ENCODE measurements around the gene ATP8B4. TPM values are rescaled to one million over a fixed set of nuclear protein-coding genes. Genes with fewer than 3 reads are reported as not detected.

Gene ATP8B4
- total RNA-seq, 6 experiments from 2014 or later: 0.31 to 1.6 (median 0.91) TPM

- H3K4me3 Mint-ChIP-seq: no peak overlapping the region
- TF ChIP-seq, protein P1, sequence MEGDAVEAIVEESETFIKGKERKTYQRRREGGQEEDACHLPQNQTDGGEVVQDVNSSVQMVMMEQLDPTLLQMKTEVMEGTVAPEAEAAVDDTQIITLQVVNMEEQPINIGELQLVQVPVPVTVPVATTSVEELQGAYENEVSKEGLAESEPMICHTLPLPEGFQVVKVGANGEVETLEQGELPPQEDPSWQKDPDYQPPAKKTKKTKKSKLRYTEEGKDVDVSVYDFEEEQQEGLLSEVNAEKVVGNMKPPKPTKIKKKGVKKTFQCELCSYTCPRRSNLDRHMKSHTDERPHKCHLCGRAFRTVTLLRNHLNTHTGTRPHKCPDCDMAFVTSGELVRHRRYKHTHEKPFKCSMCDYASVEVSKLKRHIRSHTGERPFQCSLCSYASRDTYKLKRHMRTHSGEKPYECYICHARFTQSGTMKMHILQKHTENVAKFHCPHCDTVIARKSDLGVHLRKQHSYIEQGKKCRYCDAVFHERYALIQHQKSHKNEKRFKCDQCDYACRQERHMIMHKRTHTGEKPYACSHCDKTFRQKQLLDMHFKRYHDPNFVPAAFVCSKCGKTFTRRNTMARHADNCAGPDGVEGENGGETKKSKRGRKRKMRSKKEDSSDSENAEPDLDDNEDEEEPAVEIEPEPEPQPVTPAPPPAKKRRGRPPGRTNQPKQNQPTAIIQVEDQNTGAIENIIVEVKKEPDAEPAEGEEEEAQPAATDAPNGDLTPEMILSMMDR (IDR thresholded peaks at IDR 0.05): no peak
- no peaks in the 10 kb centered on the region for H3K9me3 Mint-ChIP-seq
- no peak for DNase-seq
- H3K27me3 Mint-ChIP-seq (ENCODE audit: insufficient read depth): peaks cover 2% of the 10 kb centered on the region; the same call in 1 of the 2 replicates
- H3K36me3 Mint-ChIP-seq (ENCODE audit: low read depth): no peaks in the 10 kb centered on the region
- no peak overlapping the region for H3K27ac Mint-ChIP-seq
- H3K4me1 Mint-ChIP-seq (ENCODE audit: low read depth): peaks cover 9% of the 10 kb centered on the region; the same call in 1 of the 2 replicates
These were observed 202.0 kb downstream of the ATP8B4 start for GRCh38 chr15:49916998-49917397.

- Mint-ChIP-seq H3K27ac (no peak overlapping the region), H3K4me1 (ENCODE audit: low read depth) (peaks cover 9% of the 10 kb centered on the region; the same call in 1 of the 2 replicates), H3K9me3 (no peaks in the 10 kb centered on the region), H3K36me3 (ENCODE audit: low read depth) (no peaks in the 10 kb centered on the region), H3K4me3 (no peak overlapping the region), H3K27me3 (ENCODE audit: insufficient read depth) (peaks cover 2% of the 10 kb centered on the region; the same call in 1 of the 2 replicates)
- TF ChIP-seq, protein P1 (IDR thresholded peaks at IDR 0.05): no peak
- DNase-seq: no peak
These were observed 203.2 kb downstream of the ATP8B4 start for GRCh38 chr15:49915822-49916221.

DNA sequence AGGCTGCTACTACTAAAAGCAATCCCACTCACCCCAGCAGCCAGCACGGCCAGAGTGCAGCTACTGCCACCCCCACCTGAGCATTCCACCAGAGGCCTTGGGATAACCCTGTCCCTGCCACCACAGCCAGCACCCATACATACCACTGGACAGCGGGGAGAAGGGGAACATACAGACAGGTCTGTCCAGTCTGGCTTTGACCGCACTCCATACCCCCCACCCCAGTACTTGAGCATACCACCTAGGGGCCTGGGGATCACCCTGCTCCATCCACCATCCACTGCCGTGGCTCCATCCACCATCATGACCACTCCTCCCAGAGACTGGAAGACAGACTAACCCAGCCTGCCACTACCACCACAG, 210.1 kb downstream of the ATP8B4 start:
- no peak overlapping the region for H3K4me3 Mint-ChIP-seq
- H3K27me3 Mint-ChIP-seq (ENCODE audit: insufficient read depth): peaks cover 2% of the 10 kb centered on the region; the same call in 1 of the 2 replicates
- H3K36me3 Mint-ChIP-seq (ENCODE audit: low read depth): peaks cover 11% of the 10 kb centered on the region
- peaks cover 8% of the 10 kb centered on the region for H3K9me3 Mint-ChIP-seq
- H3K27ac Mint-ChIP-seq: no peak overlapping the region
- TF ChIP-seq, protein P1 (IDR thresholded peaks at IDR 0.05): no peak
- no peak for DNase-seq
- peaks cover 21% of the 10 kb centered on the region for H3K4me1 Mint-ChIP-seq (ENCODE audit: low read depth)

GRCh38 chr15:49908236-49908932, 210.6 kb downstream of the ATP8B4 start:
- Mint-ChIP-seq H3K27me3 (ENCODE audit: insufficient read depth) (peaks cover 2% of the 10 kb centered on the region; the same call in 1 of the 2 replicates), H3K9me3 (peaks cover 8% of the 10 kb centered on the region), H3K4me1 (ENCODE audit: low read depth) (peaks cover 27% of the 10 kb centered on the region), H3K4me3 (no peak overlapping the region), H3K36me3 (ENCODE audit: low read depth) (peaks cover 11% of the 10 kb centered on the region), H3K27ac (no peak overlapping the region)
- TF ChIP-seq, protein P1 (IDR thresholded peaks at IDR 0.05): no peak
- DNase-seq: no peak

DNA sequence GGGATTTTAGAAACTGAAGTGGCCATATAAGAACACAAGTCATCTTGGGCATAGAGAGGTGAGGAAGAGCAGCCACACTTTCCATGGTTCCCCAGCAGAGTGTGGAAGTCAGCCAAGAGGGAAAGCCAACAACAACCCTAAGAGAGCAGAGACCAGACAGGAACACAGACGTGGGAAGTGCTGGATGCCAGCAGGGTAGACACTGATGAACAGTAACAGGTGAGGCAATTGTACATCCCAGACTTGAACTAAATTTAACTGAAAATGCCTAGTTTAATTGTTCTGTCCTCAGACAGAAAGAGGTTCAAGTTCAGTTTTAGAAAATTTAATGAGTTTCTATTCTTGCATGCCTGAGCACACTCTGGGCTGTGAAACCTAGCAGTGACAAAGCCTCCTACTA, 212.1 kb downstream of the ATP8B4 start:
- peaks cover 41% of the 10 kb centered on the region for H3K4me1 Mint-ChIP-seq (ENCODE audit: low read depth)
- H3K4me3 Mint-ChIP-seq: no peak overlapping the region
- no peaks in the 10 kb centered on the region for H3K27me3 Mint-ChIP-seq (ENCODE audit: insufficient read depth)
- H3K36me3 Mint-ChIP-seq (ENCODE audit: low read depth): peaks cover 11% of the 10 kb centered on the region
- peaks cover 8% of the 10 kb centered on the region for H3K9me3 Mint-ChIP-seq
- no peak for DNase-seq
- H3K27ac Mint-ChIP-seq: no peak overlapping the region
- TF ChIP-seq, protein P1 (IDR thresholded peaks at IDR 0.05): no peak

Measured in HFFc6 (cell line).